Prostate gland (tissue), 2 donors: ENCODE data around the gene DSCAML1.

Experiments used
- CTCF ChIP-seq, 4 experiments: fragments of 200-600 bp in 2 of 4; fragments of 450-650 bp in 2 of 4; sonication (generic) in 2 of 4; IDR thresholded peaks; 1 replicate in 3 of 4; 2 replicates in 1 of 4; pipeline ENCODE4 v1.5.1; 2016 to 2019; ENCODE audit warnings: antibody characterized with exemption in 4 of 4, mild to moderate bottlenecking in 2 of 4, moderate library complexity in 2 of 4
- POLR2A ChIP-seq: fragments of 450-650 bp; IDR thresholded peaks from one replicate; pipeline ENCODE4 v1.6.1; 2016; ENCODE audit warnings: antibody characterized with exemption, mild to moderate bottlenecking
- POLR2AphosphoS5 ChIP-seq: sonication (generic); formaldehyde crosslinking; IDR thresholded peaks from one replicate; pipeline ENCODE4 v1.6.1; 2017; ENCODE audit warnings: antibody characterized with exemption

- TF ChIP-seq CTCF (IDR thresholded peaks at IDR 0.05) (no peak), POLR2A (no peak), POLR2AphosphoS5 (no peak)
These were observed 9.8 kb upstream of the DSCAML1 start for GRCh38 chr11:117806846-117807245.
